ENCODE measurements around the gene WAC. TPM values are rescaled to one million over a fixed set of nuclear protein-coding genes. Genes with fewer than 3 reads are reported as not detected.

Gene WAC
- total and polyA plus RNA-seq, 2 of the 13 experiments (the other 11 are each of a cell fraction or from before 2014, with no cell fraction given), result 69.1 to 96.2 TPM

DNA sequence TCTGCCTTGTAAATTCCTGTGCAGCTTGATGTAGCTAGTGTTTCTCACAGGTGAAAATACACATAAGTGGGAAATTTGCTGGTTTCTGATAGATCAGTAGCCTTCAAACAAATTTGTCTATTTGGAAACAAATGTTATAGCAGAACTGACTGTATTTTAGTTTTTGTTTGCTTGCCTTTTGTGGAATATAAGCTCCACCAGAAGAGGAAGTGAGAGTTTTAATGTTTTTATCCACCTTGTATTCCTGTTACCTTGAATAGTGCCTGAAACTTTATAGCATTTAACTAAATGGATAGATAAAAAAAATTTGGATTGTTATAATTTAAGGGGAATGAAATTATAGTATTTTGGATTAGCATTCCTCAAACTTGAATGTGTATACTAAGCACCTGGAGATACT, 9.8 kb downstream of the WAC start (continued):
- TF ChIP-seq ZNF567 (CRISPR knock-in tag; IDR thresholded peaks at IDR 0.05; ENCODE audit: borderline replicate concordance) (no peak), ZNF282 (IDR thresholded peaks at IDR 0.05; ENCODE audit: partially characterized antibody) (no peak), ZSCAN9 (CRISPR knock-in tag; IDR thresholded peaks at IDR 0.05; ENCODE audit: borderline replicate concordance) (no peak)

DNA sequence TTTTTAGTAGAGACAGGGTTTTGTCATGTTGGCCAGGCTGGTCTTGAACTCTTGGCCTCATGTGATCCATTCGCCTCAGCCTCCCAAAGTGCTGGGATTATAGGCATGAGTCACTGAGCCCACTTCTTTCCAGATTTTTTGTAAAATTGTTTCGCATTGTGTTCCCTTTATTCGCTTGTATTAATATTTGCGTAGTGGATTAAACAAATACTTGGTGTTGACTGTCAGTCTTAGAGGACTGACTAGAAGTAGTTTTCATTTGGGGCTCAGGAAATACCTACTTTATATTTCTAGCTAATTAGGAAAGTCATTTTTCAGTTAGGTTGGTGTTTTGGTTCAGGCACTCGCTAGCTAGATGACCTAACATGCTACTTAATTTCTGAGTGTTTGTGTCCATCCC, 11.1 kb downstream of the WAC start:
- FAIRE-seq (no peak), ATAC-seq (no peak), DNase-seq (ENCODE audit: low spot score) (no peak)
- H4K20me1 ChIP-seq (ENCODE audit: insufficient read depth, low read length), result peaks cover 33% of the 10 kb centered on the region
- peaks cover 10 to 54% of the 10 kb centered on the region in 2 experiments for H3K36me3 ChIP-seq (replicated peaks in 1 of 2; ENCODE audit: control insufficient read depth in 1 of 2, insufficient read depth in 2 of 2, low read length in 2 of 2)
- H2AFZ ChIP-seq (ENCODE audit: low read length), result no peak overlapping the region
- peaks cover 80% of the 10 kb centered on the region for H3K79me2 ChIP-seq (ENCODE audit: insufficient read depth, low read length)
- H3K27me3 ChIP-seq (ENCODE audit: control insufficient read depth in 1 of 2, insufficient read depth in 2 of 2, low read length in 2 of 2), result no peaks in the 10 kb centered on the region
- ChIA-PET POLR2A (interaction anchor here (1.2 kb wide), 1 partner anchor 10 kb away, joined by 3 read pairs; no protein-coding TSS in a partner anchor), CTCF (ENCODE audit: low intra/inter-chr PET ratio, low total read pairs) (no interaction called here)
- H3K4me2 ChIP-seq (ENCODE audit: low read depth, low read length), result no peak overlapping the region
- in situ Hi-C loops (cut with HindIII; ENCODE audit: extremely low pct_ligation_motif_present, low pct_unique_long_range_greater_than_20kb), result no loop called here
- TF ChIP-seq ZNF496 (CRISPR knock-in tag; IDR thresholded peaks at IDR 0.05; ENCODE audit: insufficient replicate concordance), result no peak
- TF ChIP-seq, protein P1, sequence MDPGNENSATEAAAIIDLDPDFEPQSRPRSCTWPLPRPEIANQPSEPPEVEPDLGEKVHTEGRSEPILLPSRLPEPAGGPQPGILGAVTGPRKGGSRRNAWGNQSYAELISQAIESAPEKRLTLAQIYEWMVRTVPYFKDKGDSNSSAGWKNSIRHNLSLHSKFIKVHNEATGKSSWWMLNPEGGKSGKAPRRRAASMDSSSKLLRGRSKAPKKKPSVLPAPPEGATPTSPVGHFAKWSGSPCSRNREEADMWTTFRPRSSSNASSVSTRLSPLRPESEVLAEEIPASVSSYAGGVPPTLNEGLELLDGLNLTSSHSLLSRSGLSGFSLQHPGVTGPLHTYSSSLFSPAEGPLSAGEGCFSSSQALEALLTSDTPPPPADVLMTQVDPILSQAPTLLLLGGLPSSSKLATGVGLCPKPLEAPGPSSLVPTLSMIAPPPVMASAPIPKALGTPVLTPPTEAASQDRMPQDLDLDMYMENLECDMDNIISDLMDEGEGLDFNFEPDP (CRISPR knock-in tag; conservative IDR thresholded peaks at IDR 0.05), result no peak
- WGBS (ENCODE audit: low lambda C conversion rate), result 98% methylated on average over 5 of the region's 5 CpGs
- H3K9me3 ChIP-seq (ENCODE audit: low read length), result no peaks in the 10 kb centered on the region
- BruUV-seq (replicated peaks), result no TSS peak
- H3K9ac ChIP-seq (ENCODE audit: insufficient read depth, low read depth, low read length), result no peak overlapping the region
- peaks cover 22% of the 10 kb centered on the region for H3K4me1 ChIP-seq (ENCODE audit: insufficient read depth, low read length)
- no peak overlapping the region for H3K4me3 ChIP-seq (replicated peaks in 1 of 3; ENCODE audit: insufficient read depth in 1 of 3, low read depth in 2 of 3, low read length in 3 of 3)
- no peak overlapping the region for H3K27ac ChIP-seq (ENCODE audit: extremely low read length, insufficient read depth, low read length)
- intact Hi-C loops (cut with micrococcal nuclease; ENCODE audit: unreplicated experiment), result no loop called here
